HG03280 (cell line): ENCODE results near the gene RIPPLY3.
"Not testable (repeated sequence)": the region's sequence is repeated elsewhere in the genome, so short reads cannot be mapped to it uniquely, and the experiment has no call there.

Experiments used
- ATAC-seq: cut with Tn5 transposase; IDR thresholded peaks from one replicate; pipeline ENCODE4 v1.9.1; 2021; ENCODE audit warnings: mild to moderate bottlenecking, moderate library complexity; ENCODE audit not compliant: unreplicated experiment

RIPPLY3 gene

DNA sequence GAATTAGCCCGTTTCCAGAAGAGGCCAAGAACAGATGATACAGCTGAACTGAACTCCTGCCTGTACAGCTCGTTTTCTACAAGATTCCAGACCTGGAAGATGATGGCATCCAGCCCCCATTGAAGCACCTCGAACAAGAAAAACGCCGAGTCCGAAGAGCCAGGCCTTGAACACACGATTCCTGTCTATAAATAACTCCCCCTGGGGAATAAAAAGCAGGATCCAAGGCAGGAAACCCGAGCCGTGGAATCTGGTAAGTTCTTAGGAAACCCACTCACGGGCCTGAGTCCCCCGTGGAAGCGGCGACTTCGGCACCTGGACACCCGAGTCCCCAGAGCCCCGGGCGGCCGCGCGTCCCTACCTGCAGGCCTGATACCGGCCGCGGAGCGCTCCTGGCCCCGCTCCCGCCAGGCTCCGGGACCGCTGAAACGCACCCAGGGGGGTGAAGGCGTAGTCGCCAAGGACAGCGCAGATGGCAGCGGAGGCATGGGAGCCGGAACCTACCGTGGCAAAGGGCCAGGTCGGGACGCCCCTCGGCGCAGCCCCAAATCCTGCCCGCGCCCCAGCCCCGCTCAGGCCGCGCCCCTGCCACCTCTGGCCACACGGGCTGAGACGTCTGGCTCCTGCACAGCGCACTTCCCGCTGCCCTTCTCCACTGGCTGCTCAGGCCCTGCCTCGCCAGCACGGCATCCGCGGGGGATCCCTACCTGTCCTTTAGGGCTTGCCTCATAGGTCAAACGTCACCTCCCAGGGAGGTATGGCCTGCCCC is 26.0 kb upstream of the RIPPLY3 start:
- ATAC-seq = no peak

DNA sequence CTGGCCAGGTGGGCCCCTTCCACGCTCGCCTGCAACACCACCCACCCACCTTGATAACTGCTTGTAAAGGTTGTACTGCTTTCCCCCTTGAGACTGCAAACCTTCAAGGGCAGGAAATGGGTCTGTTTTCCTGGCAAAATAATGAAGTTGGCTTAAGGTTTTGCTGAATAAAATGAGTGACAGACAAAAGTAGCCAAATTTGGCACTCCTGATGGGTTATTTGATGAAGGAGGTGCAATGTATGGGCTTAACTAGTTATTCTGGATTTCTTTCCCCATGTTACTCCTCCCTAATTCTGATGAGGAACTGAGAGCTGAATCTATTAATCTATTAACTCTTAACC is 25.5 kb upstream of the RIPPLY3 start:
- ATAC-seq = no peak

DNA sequence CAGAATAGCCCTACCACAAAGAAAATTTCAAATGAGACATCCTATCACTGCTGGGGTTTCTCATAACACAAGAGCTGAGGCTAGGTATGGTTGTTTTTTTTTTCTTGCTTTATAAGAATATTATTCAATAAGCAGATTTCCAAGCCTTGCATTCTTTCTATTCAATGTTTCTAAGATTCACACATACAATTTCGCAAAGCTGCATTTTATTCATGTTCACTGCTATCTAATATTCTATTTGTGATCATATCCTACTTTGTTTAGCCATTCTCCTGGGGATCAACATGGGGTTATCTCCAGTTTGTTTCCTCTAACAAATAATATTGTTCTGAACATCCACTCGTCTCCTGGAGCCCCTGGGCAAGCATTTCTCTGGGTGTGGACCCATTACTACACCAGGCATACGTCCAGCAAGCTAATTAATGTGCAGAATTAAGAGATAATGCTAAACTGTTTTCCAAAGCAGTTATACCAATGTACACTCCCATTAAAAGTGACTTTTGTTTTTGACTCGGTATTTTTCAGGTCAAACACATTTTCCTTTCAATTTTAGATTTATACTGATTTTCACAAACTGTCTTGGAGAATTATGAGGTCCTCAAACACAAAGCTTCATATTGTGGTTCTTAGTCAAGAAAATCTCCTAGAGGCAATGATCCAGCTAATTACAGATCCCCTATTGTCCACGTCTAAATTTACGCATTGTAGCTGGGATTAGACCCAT is 24.4 kb upstream of the RIPPLY3 start:
- no peak for ATAC-seq

DNA sequence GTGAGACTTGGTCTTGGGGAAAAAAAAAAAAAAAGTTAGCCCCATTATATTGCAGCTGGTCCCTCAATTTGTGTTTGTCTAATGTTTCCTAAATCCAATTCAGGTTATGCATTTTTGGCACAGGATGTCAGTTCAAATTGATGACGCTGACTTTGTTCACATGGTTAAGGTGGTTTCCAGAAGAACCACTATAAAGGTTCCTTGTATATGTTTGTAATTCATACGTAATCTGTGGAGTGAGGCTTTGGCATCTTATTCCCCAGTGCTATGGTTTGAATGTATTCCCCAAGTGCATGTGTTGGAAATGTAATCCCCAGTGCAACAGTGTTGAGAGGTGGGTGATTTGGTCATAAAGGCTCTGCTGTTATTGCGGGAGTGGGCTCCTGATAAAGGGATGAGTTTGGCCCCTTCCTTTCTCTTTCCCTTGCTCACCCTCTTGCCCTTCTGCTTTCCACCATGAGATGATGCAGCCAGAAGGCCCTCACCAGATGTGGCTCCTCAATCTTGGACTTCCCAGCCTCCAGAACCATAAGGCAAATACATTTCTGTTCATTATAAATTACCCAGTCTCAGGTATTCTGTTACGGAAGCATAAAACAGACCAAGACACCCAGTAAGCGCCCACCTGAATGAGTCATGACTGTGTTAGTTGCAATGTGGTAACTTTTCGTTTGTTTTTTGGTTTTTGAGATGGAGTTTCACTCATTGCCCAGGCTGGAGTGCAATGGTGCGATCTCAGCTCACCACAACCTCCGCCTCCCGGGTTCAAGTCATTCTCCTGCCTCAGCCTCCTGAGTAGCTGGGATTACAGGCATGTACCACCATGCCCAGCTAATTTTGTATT is 20.5 kb upstream of the RIPPLY3 start:
- ATAC-seq = no peak

DNA sequence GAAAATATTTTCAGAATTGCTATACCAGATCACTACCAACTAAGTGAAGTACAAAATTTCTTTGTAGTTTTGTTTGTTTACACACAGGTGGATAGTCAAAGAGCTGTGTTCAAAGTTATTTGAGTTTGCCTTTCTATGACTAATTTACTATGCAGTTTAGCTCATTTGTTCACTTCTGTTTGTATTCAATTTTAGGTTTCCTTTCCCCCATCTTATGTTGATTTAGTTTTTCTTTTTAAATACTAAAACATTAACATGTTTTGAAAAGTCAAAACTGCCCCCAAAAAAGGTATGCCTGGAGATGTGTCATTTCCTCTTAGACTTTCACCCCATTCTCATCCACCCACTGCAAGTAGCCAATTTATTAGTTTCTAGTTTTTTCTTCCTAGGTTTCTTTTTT is 18.7 kb upstream of the RIPPLY3 start:
- ATAC-seq = no peak

DNA sequence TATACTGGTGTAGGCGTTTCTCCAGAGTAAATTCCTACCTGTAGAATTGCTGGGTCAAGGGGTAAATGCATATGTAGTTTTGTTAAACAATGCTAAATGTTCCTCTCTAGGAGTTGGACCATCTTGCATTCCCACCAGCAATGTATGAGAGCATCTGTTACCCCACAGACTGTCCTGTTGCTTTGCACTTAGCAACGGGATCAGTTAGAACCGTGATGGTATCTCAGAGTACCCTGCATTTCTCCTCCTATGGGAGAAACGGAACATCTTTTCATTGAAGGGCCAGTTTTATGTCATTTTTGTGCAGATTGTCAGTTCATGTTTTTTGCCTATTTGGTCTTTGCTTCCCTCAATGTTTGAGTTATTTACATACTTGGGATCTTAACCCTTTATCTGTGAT is 18.0 kb upstream of the RIPPLY3 start:
- ATAC-seq = no peak

DNA sequence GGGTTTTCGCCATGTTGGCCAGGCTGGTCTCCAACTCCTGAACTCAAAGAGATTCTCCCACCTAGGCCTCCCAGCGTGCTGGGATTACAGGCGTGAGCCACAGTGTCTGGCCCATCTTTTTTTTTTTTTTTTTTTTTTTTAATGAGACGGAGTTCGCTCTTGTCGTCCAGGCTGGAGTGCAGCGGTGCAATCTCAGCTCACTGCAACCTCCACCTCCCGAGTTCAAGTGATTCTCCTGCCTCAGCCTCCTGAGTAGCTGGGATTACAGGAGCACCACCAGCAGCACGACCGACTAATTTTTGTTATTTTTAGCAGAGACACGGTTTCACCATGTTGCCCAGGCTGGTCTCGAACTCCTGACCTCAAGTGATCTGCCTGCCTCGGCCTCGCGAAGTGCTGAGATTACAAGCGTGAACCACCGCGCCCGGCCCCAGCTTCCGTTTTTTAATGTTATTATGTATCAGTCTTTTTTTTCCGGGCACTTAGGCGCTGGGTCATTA is 17.3 kb upstream of the RIPPLY3 start:
- not testable (repeated sequence) for ATAC-seq

DNA sequence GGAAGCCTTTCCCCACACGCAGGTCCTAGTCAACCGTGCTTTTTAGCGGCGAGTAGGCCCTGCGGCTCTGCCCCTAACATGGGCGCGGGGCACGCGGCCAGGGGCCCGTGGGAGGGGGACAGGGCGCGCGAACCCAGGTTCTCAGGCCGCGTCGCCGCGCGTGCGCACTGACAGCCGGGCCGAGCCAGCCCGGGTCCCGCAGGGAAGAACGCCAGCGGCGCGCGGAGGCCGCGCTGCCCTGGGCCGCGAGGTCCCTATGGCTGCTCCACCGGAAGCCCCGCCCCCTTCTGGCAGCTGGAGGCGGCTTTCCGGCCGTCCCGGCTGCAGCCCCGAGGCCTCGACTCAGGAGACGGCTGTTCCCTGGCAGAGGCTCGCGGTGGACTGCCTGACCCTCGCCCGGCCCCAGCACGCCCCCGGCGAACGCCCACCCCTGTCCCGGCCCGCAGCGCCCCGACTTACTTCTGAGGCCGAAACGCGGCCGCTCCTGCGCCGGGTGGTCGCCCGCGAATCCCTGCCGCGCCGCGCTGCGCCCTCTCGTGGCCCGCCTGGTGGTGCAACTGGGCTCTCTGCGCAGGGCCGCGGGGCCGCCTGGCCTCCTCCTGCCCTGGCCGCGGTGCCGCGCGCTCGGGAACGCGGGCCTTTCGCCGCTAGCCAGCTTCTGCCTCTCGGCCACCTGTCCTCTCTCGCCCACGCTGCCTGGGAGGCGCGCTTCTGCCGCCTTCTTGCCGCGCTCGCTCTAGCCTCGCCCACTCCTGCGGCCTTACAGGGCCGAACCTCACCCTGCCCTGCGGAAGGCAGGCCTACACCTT is 16.6 kb upstream of the RIPPLY3 start:
- peak; percentile 93 for ATAC-seq

DNA sequence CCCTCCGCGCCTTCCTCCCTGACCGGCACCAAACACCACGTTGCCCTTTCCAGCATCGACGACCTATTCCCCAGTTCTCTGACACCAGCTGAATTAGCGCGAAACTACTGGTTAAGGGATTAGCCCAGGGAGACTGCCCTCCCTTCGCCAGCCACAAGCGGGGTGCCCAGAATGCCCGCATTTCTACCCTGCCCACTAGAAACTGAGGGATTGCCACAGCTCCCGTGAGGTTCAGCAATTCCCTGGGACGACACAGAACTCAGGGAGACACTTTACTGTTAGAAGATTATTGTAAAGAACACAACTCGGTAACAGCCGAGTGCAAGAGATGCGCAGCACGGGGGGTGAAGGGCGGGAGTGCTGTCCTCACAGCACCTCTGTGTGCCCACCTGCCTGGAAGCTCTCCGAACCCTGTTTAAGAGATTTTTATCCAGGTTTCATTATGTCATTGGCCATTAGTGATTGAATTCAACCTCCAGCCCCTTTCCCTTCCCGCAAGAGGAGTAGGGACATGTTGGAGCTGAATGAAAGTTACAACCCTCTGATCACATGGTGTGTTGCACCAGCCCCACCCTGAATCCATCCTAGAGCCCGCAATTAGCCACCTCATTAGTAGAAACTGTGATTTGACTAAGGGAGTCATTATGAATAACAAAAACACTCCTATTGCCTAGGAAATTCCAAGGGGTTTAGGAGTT is 15.8 kb upstream of the RIPPLY3 start:
- ATAC-seq = no peak

DNA sequence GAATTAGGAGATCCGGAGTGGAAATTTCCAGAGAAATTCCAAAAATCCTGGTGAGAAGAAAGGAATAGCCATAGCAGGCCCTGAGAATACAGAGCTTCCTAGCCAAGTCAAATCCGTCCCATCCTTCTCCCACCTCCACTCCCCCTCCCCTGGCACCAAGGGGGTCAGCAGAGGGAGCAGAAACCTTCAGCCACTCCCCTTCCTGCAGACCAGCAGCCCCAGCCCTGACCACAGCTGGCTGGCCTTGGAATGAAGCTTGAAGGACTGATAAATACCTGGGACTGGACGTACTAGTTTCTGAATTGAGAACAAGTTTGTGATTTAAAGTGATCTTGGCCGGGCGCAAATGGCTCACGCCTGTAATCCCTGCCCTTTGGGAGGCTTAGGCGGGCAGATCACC is 13.8 kb upstream of the RIPPLY3 start:
- no peak for ATAC-seq

DNA sequence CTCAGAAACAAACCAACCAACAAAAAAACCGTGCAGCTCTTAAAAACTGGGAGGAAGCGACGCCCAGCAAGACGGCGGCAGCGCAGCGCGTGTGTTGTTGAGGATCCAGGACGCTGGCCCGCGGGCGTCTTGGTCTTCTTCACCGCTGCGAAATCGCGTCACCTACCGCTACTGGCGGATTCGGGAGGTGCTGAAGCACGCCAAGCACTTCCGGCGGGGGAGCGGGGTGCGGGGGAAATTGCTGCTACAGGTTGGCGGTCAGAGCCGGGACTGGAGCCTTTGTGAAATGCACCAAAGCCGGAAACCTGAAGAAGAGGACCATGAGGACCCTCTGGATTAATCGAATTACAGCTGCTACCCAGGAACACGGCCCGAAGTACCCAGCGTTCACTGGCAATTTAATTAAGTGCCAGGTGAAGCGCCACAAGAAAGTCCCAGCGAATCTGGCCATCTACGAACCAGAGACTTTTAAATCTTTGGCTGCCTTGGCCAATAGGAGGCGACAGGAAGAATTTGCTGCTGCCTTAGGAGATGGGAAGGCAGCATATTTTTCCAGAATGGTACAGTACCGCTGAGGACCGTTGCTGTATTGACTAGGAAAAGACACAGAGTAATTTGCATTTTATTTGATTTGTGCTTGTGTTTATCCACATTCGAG is 11.9 kb upstream of the RIPPLY3 start:
- no peak for ATAC-seq

DNA sequence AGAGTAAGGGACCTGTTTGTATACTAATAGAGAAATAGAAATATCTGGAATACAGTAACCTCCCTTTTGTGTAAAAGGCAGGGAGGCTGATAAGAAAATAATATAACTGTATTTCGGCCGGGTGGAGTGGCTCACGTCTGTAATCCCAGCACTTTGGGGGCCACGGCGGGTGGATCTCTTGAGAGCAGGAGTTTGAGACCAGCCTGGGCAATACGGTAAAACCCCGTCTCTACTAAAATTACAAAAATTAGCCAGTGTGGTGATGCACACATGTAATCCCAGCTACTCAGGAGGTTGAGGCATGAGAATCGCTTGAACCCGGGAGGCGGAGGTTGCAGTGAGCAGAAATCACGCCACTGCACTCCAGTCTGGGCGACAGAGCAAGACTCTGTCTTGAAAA is 11.2 kb upstream of the RIPPLY3 start:
- ATAC-seq = not testable (repeated sequence)

DNA sequence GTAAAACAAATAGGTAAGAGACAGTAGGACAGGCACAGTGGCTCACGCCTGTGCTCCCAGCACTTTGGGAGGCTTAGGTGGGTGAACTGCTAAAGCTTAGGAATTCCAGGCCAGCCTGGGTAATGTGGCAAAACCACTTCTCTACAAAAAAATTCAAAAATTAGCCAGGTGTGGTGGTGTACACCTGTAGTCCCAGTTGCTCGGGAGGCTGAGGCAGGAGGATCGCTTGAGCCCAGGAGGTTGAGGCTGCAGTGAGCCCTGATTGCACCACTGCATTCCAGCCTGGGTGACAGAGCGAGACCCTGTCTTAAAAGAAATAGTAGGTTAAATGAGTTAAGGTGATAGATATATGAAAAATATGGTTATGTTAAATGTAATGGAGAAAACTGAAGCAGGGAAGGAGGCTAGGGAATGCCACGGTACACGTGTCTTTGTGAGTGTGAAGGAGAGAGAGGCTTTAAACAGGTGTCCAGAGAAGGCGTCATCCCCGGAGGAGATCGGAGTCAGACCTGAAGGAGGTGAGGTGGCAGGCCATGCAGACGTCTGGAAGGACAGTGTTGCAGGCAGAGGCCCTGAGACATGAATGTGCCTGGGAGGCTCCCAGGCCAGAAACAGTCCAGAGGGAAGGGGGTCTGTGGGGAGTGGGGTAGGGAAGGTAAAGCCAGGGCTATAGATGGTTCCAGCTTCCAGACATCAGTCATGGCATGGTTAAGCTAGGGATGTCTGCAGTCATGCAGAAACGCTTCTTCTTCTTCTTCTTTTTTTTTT is 7.2 kb upstream of the RIPPLY3 start:
- ATAC-seq = no peak

DNA sequence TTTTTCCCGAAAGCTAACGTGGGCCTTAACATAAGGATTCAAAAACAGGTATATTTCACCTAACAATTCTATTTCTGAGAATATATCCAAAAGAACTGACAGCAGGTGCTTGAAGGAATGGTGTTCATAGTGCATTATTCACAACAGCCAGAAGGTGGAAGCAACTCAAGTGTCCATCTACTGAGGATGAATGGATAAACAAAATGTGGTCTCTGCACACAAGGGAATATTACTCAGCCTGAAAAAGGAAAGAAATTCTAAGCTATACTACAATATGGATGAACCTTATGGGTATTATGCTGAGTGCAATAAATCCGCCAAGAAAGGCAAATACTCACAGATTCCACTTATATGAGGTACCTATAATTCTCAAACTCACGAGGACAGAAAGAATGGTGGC is 6.1 kb upstream of the RIPPLY3 start:
- ATAC-seq = no peak

DNA sequence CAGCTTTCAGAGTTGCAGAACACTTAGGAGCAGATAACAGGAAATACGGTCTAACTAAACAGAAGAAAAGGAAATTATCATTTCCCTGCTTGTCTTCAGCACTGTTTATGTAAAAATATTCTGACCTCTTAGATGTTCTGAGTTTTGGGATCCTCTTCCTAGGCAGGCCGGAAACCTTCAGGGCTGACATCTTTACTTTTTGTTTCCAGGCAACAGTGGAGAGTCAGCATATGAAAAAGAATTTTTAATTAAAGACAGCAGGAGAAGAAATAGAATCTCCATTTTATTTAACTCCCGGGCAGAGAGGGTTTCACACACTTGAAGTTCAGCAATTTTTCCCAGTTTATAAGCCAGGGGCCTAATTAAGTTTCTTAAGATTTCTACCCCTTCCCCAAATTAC is 5.1 kb upstream of the RIPPLY3 start:
- ATAC-seq = no peak

DNA sequence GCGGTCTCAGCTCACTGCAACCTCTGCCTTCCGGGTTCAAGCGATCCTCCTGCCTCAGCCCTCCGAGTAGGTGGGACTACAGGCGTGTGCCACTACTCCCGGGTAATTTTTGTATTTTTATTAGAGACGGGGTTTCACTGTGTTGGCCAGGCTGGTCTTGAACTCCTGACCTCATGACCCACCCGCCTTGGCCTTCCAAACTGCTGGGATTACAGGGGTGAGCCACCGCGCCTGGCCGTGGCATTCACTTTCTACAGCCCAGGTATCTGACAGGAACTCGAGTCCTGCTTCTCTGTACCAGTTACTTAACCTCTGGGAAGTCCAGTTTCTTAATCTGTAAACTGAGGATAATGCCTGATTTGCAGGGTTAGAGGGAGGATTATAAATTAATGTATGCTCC is 3.7 kb upstream of the RIPPLY3 start:
- ATAC-seq = not testable (repeated sequence)

DNA sequence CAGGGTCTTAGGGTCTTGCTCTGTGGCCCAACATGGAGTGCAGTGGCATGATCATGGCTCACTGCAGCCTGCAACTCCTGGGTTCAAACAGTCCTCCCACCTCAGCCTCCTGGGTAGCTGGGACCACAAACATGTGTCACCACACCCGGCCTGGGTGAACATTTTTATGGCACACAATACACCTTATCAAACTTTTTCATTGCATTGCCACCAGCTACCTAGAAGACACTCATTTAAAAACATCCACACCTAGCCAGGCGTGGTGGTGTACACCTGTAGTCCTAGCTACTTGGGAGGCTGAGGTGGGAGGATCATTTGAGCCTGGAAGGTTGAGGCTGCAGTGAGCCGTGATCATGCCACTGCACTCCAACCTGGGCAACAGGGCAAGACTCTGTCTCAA is 2.6 kb upstream of the RIPPLY3 start:
- not testable (repeated sequence) for ATAC-seq

DNA sequence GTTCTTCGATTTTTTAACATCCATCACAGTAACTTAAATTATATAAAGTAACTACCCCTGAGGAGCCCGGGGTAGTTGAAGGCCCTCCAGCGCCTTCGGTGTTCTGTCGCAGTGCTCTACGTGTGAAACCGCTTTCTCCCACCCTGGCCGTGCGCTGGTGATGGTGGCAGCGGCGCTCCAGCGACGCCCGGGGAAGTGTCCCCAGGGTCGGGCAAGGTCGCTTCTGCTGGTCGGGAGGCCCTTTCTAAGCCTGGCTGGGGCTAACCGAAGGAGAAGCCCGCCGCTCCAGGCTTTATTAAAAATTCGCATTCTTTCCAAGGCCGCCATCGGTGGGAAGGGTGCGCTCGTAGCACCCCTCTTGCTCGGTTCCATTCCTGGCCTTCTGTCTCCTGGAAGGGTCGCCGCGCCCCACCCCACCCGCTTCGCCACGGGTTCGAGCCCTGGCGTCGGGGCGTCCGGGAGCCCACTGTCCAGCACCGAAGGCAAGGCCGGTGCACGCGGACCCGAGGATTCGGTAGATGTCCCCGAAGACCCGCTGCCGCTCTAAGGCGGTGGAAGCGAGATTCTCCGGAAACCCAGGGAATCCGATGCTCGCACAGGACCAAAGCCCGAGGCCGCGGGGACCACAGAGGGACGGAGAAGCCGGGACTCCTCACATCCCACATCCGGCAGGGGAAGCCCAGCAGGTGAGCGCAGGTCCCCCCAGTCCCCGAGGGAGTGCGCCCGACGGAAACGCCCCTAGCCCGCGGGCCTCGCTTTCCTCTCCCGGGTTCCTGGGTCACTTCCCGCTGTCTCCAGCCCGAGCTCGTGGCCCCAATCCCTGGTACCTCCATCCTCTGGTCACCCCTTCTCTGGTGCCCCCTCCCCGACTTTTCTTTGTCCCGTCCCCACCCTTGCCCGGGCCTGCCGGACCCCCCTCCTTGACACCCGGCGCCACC is 685 bp upstream of the RIPPLY3 start:
- ATAC-seq = no peak
